Endometrial microvascular endothelial cells (primary cell): ENCODE data around the gene SKI. TPM values are rescaled to one million over a fixed set of nuclear protein-coding genes. Genes with fewer than 3 reads are reported as not detected.

Experiments used
- in situ Hi-C: cut with HindIII; loops from 2 replicates; pipeline ENCODE4 v1.10.0; 2017; ENCODE audit warnings: low sequenced_read_pairs, low pct_unique_long_range_greater_than_20kb; ENCODE audit errors: inconsistent ontology term
- total RNA-seq: library from RNA; depleted of rRNA; stranded (reverse); fragments of >200 nt; gene quantifications from one replicate; pipeline ENCODE4 v1.2.3, GENCODE V29; 2015; ENCODE audit errors: inconsistent ontology term

SKI gene
- total RNA-seq, 1 donor from 2014 or later = 26.6 TPM

- in situ Hi-C loops = loop anchor here (10.0 kb wide), 1 partner anchor 64 kb away; no protein-coding TSS in a partner anchor
Measured at GRCh38 chr1:2278591-2279209, 50.6 kb downstream of the SKI start.

GRCh38 chr1:2279210-2279639, 51.1 kb downstream of the SKI start:
- in situ Hi-C loops = loop anchor here (10.0 kb wide), 1 partner anchor 64 kb away; no protein-coding TSS in a partner anchor

GRCh38 chr1:2279817-2280216, 51.7 kb downstream of the SKI start:
- in situ Hi-C loops = loop anchor here (10.0 kb wide), 1 partner anchor 65 kb away; no protein-coding TSS in a partner anchor

GRCh38 chr1:2282556-2283270, 54.6 kb downstream of the SKI start:
- in situ Hi-C loops = no loop called here

- in situ Hi-C loops = no loop called here
Measured at GRCh38 chr1:2283371-2283990, 55.4 kb downstream of the SKI start.

GRCh38 chr1:2283991-2284895, 56.1 kb downstream of the SKI start:
- in situ Hi-C loops = no loop called here

- in situ Hi-C loops = no loop called here
Measured at GRCh38 chr1:2284932-2285331, 56.8 kb downstream of the SKI start.

GRCh38 chr1:2286923-2287322, 58.8 kb downstream of the SKI start:
- in situ Hi-C loops = no loop called here

GRCh38 chr1:2287649-2288048, 59.5 kb downstream of the SKI start:
- in situ Hi-C loops = no loop called here

- in situ Hi-C loops = no loop called here
Measured at GRCh38 chr1:2288311-2288710, 60.2 kb downstream of the SKI start.

- in situ Hi-C loops = no loop called here
Measured at GRCh38 chr1:2288816-2289536, 60.9 kb downstream of the SKI start.

- in situ Hi-C loops = no loop called here
Measured at GRCh38 chr1:2289607-2290006, 61.5 kb downstream of the SKI start.

- in situ Hi-C loops = no loop called here
Measured at GRCh38 chr1:2290171-2290578, 62.1 kb downstream of the SKI start.

- in situ Hi-C loops = no loop called here
Measured at GRCh38 chr1:2290595-2291510, 62.7 kb downstream of the SKI start.

- in situ Hi-C loops = no loop called here
Measured at GRCh38 chr1:2291577-2291976, 63.5 kb downstream of the SKI start.

- in situ Hi-C loops = no loop called here
Measured at GRCh38 chr1:2292725-2293450, 64.8 kb downstream of the SKI start.
